Right hindlimb (tissue), 1 donor: ENCODE measurements around the gene VCL.
"Not testable (repeated sequence)": the region's sequence is repeated elsewhere in the genome, so short reads cannot be mapped to it uniquely, and the experiment has no call there.

Source experiments
- DNase-seq: peaks from one replicate; pipeline ENCODE4 v3.0.0-alpha.2; 2018

The VCL gene

DNA sequence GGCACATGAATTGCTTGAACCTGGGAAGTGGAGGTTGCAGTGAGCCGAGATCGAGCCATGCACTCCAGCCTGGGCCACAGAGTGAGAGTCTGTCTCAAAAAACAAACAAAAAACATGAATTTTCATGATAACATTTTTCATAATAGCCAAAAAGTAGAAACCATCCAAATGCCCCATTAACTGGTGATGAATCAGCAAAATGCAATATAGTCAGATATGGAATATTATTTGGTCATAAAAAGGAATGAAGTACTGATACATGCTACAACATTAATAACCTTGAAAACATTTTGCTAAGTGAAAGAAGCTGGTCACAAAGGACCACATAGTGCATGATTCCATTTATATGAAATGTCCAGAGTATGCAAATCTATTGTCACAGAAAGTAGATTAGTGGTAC, 24.5 kb upstream of the VCL start:
- DNase-seq, result no peak

DNA sequence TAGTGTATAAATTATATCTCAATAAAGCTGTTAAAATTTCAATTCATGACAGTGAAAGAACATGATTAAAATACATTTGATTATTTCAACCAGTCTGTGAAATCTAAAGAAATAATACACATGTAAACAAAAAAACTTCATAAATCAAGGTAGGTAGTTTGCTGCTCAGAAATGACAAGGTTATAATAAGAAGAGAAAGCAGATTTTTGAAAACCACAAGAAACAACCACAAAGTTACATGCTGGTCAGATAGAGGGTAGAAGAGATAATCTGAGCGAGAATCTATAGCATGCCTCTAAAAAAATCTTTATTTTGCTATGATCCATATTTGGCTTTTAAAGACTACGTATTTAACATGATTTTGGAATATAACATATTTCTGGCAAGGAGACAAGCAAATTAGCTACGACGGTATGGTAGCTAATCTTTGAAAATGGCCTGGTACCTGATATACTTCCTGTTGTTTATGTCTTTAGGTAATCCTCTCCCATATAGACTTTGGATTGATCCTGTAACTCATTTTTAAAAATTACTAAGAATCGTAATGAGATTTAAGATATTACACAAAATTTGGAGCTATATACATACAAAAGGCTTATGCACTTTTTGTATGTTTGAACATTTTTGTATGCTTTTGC, 23.5 kb upstream of the VCL start:
- no peak for DNase-seq

DNA sequence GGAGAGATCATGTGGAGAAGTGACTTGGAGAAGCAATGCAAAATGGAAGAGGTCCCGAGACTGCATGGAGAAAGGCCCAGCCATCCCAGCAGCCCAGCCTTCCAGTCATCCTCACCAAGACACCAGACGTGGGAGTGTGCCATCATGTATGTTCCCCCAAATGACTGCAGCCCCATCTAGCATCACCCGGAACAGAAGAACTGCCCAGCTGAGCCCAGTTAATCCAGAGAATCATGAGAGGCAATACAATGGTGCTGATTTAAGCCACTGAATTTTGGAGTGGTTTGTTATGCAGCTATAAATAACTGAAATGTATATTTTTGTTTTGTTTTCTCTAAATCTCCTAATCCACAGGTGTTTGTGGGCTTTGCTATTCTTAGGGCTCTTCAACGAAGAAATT, 22.5 kb upstream of the VCL start:
- DNase-seq, result no peak

DNA sequence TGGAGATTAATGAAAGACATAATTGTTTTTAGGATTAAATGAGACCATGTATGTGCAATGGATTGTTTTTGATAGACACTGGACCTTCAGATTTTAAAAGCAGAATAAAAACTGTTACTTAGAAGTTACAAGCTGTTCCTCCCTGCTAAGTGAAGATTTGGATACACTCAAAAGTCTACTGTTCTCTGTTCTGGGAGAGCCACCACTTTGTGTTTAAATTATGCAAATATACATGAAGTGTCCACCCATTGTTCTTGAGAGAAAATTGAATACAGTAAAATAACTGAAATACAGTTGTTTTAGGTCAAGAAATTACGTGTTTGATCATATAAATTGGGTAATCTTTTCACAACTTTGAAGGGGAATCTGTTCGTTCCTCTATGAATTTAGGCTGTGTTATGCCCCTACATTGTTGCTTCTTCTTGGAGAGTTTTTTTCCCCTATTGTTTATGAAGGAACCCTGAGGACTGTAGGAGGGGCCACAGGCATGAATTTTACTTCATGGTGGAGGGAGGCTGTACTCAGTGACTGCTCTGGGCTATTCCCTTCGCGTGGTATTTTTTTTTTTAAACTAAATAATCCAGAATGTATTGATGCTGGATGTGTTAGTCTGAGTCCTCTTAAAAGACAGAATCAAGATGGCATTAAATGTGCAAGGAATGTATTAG, 18.6 kb upstream of the VCL start:
- no peak for DNase-seq

DNA sequence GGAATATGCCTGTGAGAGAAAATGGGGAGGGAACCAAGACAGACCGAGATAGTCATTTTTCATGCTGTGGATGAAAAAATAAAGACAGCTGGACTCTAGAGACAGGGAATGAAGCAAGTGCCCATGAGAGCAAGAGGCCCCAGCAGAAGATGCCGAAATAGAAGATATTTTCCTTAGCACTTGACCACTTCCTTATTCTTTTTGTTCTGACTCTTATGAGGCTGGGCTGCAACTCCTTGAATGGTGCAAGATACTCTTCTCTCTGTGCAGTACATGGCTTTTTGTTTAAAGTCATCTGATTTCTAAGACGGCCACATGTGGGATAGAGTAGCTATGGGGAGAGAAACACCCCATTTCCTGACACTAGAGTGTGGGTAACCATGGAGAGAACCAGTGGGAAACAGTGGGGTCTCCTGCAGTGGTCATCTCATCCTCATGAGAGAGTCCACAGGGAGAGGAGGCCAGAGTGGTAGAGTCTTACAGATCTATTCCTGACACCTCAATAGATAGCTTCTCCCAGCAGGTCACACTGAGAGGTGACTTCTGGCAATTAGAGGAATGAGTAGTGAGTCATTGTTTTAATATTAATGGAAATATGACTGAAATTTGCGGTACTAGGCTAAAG, 18.0 kb upstream of the VCL start:
- DNase-seq, result no peak

DNA sequence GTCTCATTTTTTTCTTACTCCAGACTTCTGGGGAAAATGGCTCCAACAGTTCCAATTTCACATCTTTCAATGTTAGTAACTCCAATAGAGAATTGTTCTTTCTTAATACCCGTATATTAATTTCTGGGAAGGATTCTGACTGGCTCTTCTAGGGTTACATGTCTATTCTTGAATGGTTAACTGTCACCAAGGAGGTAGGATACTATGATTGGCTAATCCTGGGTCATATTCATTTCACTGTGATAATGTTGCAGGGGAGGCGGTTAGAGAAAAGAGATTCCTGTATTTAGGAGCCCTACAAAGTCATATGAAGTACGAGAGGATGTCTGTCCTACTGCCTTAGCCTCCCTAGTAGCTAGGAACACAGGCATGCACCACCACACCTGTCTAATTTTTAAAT, 16.1 kb upstream of the VCL start:
- DNase-seq, result no peak

DNA sequence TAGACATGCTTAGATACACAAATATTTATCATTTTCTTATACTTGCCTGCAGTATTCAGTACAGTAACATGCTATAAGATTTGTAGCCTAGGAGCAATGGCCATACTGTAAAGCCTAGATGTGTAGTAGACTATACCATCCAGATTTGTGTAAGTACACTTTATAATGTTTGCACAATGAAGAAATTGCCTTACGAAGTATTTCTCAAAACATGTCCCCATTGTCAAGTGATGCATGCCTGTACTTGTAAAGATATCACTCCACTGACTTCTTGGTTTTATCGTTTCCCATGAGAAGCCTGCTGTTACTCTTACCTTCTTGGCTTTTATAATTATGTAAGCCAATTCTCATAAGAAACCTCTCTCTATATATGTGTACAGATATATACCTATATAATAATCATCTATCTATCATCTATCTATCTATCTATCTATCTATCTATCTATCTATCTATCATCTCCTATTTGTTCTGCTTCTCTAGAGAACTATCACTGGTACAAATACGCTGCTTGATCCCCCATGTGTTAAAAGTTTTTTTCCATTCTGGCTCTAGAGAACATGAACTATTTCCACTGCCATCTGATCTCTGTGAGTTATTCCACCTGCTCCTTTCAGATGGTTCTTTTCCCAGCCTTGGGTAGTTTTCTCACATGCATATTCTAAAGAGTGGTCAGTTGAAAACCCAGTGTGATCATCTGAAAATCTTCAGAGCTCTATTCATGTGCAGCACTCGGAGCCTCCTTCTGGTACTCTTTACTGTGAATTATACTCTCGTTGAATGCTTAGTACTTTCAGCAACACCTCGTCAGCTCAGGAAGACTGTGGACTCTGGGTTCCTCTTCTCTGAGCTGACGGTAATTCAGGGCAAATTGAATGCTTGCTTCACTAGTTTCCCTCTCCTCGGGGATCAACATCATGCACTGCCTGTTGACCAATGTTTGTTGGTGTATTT, 14.5 kb upstream of the VCL start:
- no peak for DNase-seq

DNA sequence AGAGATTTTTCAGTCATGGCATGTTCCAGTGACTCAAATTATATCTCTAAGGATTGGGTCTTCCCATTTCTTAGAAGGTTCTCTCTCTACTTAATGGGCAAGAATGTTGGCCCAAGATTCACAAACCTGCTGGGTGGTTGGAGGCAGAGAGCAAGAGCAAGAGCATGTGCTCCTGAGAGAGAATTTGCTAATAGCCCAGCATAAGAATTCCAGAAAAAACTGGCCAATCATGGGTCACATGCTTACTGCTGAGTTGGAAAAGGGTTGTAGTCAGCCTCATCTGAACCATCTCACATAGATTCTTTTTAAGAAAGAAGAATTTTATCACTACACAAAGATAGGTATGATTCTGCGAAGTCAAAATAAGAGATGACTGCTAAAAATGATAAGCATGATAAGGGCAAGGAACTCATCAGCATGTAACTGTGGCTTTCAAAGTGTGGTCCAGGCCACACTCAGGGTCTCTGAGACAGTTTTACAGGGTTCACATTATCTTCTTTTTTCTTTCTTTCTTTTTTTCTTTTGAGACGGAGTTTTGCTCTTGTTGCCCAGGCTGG, 8.2 kb upstream of the VCL start:
- DNase-seq, result no peak

DNA sequence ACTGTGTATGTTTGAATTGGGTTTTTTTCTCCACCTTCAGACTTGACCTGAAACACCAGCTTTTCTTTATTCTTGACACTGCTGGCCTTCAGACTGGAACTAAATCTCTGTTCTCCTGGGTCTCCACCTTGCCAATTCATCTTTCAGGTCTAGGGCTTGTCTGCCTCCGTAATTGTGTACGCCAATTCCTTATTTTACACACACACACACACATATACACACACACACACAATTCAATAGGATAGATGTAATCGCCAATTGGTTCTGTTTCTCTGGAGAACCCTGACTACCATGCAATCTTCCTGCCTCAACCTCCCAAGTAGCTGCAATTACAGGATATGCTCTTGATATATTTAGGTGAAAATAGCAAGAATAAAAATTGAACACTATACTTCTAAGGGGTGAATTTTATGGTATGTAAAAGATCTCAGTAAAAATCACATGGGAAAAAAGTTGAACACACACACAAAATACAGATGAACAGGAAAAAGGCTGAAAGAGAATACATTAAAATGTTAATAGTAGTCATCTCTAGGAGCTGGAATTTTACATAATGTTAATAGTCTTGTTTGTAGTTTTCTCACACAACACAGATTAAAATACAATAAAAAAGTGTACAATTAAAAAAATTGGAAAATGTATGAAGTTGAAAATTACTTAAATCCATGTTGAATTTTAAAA, 6.6 kb upstream of the VCL start:
- DNase-seq, result no peak

DNA sequence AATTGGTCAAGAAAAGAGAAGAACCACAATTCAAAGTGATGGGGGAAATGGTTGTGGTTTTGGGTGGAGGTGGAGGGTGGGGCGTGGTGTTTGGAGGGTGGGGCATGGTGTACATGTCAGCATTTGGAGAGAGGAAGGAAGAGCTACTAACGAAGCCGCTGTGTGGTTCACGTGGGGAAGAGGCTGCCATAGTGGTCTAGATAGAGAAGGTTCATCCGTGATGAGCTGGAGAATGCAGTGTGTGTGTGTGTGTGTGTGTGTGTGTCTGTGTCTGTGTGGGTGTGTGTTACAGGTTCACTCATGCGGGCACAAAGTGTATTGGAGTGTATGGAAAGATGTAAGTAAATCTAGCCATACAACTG, 6.1 kb upstream of the VCL start:
- no peak for DNase-seq

DNA sequence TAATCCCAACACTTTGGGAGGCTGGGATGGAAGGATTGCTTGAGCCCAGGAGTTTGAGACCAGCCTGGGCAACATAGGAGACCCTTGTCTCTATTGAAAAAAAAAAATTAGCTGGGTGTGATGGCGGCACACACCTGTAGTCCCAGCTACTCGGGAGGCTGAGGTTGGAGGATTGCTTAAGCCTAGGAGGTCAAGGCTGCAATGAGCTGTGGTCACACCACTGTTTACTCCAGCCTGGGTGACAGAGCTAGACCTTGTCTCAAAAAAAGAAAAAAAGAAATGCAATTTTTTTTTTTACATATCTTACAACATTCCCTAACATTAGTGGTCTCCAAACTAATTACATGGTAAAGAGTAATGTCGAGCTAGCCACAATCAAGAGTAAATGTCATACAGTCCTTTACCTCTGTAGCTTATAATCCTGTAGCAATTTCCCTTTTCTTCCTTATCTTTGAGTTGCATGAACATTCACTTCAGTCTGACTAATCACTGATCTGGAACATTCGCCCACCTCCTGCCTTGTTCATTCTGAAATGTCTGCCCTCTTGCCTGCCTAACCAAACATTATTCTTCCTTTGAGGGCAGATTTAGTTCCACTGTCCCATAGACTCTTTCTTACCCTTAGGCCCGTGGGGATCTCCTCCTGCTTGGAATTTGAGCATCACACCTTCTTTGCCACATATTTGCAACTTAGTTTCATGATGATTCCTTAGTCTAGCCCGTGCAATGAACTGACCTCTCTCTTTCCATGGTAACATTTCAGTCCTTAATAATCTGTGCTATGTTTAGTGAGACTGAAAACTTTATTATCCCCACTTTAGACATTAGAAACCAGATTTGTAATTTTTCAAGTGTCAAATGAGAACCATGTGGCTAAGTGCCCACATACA, 4.8 kb upstream of the VCL start:
- no peak for DNase-seq

DNA sequence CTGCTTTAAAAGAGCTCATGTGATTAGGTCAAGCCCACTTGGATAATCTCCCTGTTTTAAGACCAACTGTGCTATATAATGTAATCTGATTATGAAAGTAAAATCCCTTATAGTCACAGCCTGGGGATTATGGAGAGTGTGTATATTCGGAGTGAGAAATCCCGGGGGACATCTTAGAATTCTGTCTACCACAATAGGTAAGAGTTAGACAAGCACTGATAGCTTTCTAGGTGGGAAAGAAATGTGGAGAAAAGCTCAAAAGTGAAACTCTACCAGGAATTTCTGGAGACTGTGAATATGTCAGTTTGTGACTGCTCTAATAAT, 2.9 kb upstream of the VCL start:
- no peak for DNase-seq

DNA sequence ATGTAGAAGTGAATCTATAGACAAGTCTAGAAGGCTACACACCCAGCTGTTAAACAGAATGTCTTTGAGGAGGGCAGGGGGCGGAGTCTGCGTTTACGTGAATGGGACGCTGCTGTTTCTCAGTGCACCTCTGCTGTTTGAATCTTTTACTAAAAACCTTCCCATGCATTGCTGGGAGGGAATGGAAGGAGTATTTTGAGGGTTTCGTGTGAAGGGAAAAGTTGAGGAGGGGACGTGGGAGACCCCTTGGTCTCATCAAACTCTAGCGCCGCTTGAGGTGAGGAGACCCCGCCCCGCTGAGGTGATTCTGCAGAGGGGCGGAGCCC, 492 bp upstream of the VCL start:
- no peak for DNase-seq

DNA sequence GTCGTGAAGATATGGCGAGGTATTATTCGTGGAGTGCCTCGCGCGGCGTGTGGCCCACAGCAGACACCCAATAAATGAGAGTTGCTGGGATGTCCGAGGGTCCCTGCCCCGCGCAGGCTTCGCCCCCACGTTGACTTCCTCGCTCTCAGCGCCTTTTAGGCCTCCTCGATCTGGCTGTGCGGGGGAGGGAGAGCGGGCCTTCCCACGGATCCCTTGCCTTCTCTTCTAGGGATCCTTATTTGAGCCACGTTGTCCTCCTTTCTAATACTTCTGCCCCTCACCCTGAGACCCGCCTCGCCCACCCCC, 660 bp downstream of the VCL start:
- no peak for DNase-seq

DNA sequence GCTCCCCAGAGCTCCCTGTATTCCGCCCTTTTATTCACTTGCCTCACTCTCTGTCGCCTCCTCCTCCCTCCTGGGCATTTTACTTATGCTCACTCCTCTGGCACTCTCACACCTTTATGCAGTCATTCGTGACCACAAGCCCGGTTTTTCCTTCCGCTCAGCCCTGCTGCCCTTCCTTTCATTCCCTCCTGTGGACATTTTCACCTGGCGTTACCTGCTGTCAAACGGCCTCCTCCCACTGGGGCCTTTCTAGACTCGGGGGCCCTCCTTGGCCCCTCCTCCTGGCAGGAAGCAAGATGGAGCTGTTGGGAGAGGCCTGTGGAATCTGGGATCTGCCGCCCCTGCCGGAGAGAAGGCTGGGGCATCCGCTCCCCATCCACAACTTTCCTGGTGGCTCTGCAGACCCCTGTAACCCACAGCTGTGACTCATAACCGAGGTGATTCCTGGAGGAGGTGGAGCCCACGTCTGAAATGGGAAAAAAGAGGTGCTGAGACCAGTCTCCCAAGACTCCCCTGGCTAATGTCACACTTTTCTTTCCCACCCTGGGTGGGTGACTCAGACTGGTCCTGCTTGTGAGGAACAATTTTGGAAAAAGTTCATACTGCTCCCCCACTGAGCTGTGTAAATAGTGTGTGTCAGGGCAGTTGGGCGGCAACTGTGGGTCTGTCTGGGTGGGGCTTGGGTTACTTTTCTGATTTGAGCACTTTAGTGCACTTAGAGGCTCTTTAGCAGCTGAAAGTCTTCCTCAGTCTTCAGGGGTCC, 1.2 kb downstream of the VCL start:
- peak; percentile 82 for DNase-seq

DNA sequence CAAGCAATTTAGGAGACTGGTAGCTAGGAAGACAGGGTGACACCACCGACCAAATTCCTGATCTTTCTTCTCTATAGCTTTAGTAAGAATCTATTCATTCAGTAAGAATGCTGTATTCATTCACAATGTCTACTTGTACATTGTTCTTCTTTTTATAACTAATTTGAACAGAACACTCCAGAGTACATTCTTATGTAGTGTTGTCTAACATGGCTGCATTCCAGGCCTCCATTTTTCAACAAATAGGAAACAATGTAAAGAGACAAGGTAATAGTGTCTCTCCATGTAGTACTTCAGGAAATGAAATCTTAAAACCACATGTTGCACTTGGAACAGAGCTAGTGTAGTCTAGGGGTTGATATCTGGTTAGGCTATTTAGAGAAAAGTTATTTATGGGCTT, 1.8 kb downstream of the VCL start:
- DNase-seq, result no peak

DNA sequence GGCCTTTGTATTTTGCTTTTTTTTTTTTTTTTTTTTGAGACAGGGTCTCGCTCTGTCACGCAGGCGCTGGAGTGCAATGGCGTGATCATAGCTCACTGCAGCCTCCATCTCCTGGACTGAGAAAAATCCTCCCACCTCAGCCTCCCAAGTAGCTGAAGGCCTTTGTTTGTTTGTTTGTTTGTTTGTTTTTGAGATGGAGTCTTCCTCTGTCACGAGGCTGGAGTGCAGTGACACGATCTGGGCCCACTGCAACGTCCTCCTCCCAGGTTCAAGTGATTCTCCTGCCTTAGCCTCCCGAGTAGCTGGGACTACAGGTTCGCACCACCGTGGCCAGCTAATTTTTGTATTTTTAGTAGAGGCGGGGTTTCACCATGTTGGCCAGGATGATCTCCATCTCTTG, 2.3 kb downstream of the VCL start:
- not testable (repeated sequence) for DNase-seq

DNA sequence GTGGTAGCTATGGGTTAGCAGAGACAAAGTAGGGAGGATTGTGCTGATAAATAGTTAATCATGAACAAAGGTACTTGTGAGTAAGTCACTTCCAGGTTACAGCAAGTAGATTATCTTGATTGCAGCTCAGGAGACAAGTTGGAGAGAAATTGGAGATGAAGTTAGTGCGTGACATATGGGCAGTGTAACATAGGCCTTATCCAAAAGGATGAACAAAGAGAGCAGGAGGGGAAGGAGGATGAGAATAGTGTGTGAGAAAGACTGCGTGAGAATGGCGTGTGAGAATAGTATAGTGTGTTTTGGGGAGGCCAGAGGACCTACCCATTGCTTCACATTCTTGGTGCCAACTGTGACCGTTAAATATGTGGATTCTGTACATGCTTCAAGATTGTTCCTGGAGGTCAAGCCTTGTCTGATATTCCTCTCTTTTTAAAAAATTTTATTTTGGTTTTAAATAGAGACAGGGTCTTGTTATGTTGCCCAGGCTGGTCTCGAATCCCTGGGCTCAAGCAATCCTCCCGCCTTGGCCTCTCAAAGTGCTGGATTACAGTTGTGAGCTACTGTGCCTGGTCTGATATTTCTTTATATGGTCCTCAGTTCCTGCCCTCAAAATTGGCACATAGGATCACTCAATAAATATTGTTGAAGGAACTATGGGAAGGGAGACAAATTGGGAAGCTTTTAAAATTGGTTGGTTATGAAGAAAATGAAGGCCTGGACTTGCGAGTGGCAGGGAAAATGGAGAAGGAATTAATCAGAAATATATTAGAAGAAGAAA, 3.2 kb downstream of the VCL start:
- DNase-seq, result no peak

DNA sequence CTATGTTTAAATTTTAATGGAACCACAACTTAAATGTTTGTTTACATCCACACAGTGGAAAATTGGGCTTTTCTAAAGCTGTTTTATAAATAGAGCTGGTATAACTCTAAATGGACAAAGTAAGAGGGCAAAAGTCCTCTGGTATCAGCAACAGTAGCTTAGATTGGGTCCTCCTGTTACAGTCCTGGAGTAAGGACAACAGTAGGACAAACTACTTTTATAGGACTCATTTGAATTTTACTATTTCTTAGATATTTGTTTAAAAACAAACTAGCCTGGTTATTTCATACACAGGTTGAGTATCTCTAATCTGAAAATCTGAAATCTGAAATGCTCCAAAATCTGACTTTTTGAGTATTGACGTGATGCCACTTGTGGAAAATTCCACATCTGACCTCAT, 8.4 kb downstream of the VCL start:
- no peak for DNase-seq

DNA sequence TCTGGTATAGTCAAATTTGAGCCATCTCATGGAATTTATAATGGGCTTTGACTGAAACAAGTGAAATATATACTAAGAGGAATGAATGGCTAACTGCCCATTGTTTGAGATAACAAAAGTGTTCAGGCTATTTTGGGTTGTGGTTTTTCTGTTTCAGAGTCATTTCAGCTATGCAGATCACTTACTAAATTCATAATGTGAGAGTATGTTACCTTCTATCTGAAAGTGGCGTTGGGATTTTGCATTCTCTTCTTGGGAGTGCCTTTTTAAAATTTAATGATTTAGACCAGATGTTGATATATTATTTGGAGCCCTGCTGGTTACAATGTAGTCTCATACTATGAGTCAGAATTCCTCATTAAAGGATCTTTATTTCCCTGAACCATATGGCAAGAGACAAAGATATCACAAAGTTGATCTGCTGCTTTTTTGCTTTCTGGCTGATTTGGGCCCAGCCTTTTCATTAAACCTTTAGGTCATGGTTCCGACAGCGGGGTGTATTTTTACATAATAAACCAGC, 10.4 kb downstream of the VCL start:
- no peak for DNase-seq
